Measurements from ENCODE around the gene ATP6V1G1. TPM values are rescaled to one million over a fixed set of nuclear protein-coding genes. Genes with fewer than 3 reads are reported as not detected.

The ATP6V1G1 gene
- total RNA-seq, 2 experiments from 2014 or later = 34.1 to 34.7 TPM

- Mint-ChIP-seq H3K4me3 (no peak overlapping the region), H3K27me3 (no peaks in the 10 kb centered on the region), H3K9me3 (no peaks in the 10 kb centered on the region), H3K4me1 (ENCODE audit: low read depth) (no peaks in the 10 kb centered on the region), H3K27ac (no peak overlapping the region), H3K36me3 (ENCODE audit: low read depth) (no peaks in the 10 kb centered on the region)
- CTCF ChIA-PET = interaction anchor here (0.8 to 1.6 kb wide), 4 partner anchors 73 to 425 kb away, joined by 3 to 4 read pairs (median 3); partner anchors contain the start of gene COL27A1
- DNase-seq (no peak), ATAC-seq (no peak)
- TF ChIP-seq CTCF (IDR thresholded peaks at IDR 0.05) = no peak
- intact Hi-C loops (cut with micrococcal nuclease) = no loop called here
- POLR2A ChIA-PET = no interaction called here
Observed at GRCh38 chr9:114580609-114581193, 6.9 kb upstream of the ATP6V1G1 start.

GRCh38 chr9:114583371-114584155 is 4.0 kb upstream of the ATP6V1G1 start:
- peaks cover 5% of the 10 kb centered on the region for H3K4me1 Mint-ChIP-seq (ENCODE audit: low read depth)
- ATAC-seq (no peak), DNase-seq (no peak)
- CTCF ChIA-PET = interaction anchor here (1.0 to 1.3 kb wide), 2 partner anchors 9 to 178 kb away, joined by 3 read pairs; no protein-coding TSS in a partner anchor
- H3K27ac Mint-ChIP-seq = no peak overlapping the region
- POLR2A ChIA-PET = interaction anchor here (0.7 kb wide), 1 partner anchor 75 kb away, joined by 3 read pairs; no protein-coding TSS in a partner anchor
- H3K4me3 Mint-ChIP-seq = no peak overlapping the region
- no peaks in the 10 kb centered on the region for H3K9me3 Mint-ChIP-seq
- intact Hi-C loops (cut with micrococcal nuclease) = no loop called here
- no peaks in the 10 kb centered on the region for H3K27me3 Mint-ChIP-seq
- TF ChIP-seq CTCF (IDR thresholded peaks at IDR 0.05) = no peak
- H3K36me3 Mint-ChIP-seq (ENCODE audit: low read depth) = peaks cover 10% of the 10 kb centered on the region

GRCh38 chr9:114588210-114588609 is 641 bp downstream of the ATP6V1G1 start:
- H3K36me3 Mint-ChIP-seq (ENCODE audit: low read depth) = peaks cover 34% of the 10 kb centered on the region
- intact Hi-C loops (cut with micrococcal nuclease) = no loop called here
- CTCF ChIA-PET = interaction anchor here (0.6 to 4.5 kb wide), 4 partner anchors 23 to 297 kb away, joined by 3 to 34 read pairs (median 10); partner anchors contain the start of gene TMEM268
- H3K9me3 Mint-ChIP-seq = no peaks in the 10 kb centered on the region
- H3K4me1 Mint-ChIP-seq (ENCODE audit: low read depth) = peaks cover 43% of the 10 kb centered on the region
- DNase-seq = peak; percentile 34
- H3K27ac Mint-ChIP-seq = peak overlapping the region; percentile 99
- POLR2A ChIA-PET = interaction anchor here (0.6 to 2.7 kb wide), 22 partner anchors 9 to 479 kb away, joined by 3 to 15 read pairs (median 4); partner anchors contain the start of genes AKNA, TMEM268 and WHRN
- no peaks in the 10 kb centered on the region for H3K27me3 Mint-ChIP-seq
- no peak for ATAC-seq
- no peak for TF ChIP-seq CTCF (IDR thresholded peaks at IDR 0.05)
- H3K4me3 Mint-ChIP-seq = peak overlapping the region; percentile 94

- DNase-seq (no peak), ATAC-seq (no peak)
- intact Hi-C loops (cut with micrococcal nuclease) = no loop called here
- Mint-ChIP-seq H3K9me3 (no peaks in the 10 kb centered on the region), H3K27ac (peak overlapping the region; percentile 99), H3K4me3 (peak overlapping the region; percentile 94), H3K27me3 (no peaks in the 10 kb centered on the region), H3K36me3 (ENCODE audit: low read depth) (peaks cover 40% of the 10 kb centered on the region), H3K4me1 (ENCODE audit: low read depth) (peaks cover 46% of the 10 kb centered on the region)
- ChIA-PET CTCF (interaction anchor here (0.7 to 4.5 kb wide), 5 partner anchors 22 to 183 kb away, joined by 3 to 34 read pairs (median 10); partner anchors contain the start of gene TMEM268), POLR2A (interaction anchor here (0.7 to 2.7 kb wide), 15 partner anchors 8 to 221 kb away, joined by 3 to 15 read pairs (median 4); partner anchors contain the start of genes TMEM268 and WHRN)
- TF ChIP-seq CTCF (IDR thresholded peaks at IDR 0.05) = no peak
Observed at GRCh38 chr9:114588651-114589526, 1.3 kb downstream of the ATP6V1G1 start.

Data from activated CD8-positive, alpha-beta T cell treated with anti-CD3 and anti-CD28 coated beads for 36 hours (primary cell).